ENCODE measurements around the gene FOSL2. TPM values are rescaled to one million over a fixed set of nuclear protein-coding genes. Genes with fewer than 3 reads are reported as not detected.

The FOSL2 gene
- total RNA-seq, 2 experiments from 2014 or later = 76.9 to 78.7 TPM

DNA sequence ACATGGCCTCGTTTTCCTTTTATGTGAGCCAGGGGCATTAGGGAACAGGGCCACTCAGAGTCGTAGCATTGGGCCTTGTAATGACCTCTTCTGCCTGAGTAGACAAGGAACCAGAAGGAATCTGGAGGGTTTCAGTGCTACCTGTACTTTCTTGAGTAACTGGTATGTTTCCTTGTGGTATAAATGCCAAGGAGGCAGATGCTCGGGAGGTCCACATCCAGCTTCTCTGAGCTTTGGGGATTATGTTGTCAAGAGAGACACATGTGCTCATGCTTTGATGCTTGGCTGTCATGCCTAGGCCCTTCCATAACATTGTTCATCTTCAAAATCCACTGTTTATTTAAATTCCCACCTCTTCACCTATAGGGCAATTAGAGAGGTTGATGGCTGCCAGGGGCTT lies 26.3 kb downstream of the FOSL2 start:
- CTCF ChIA-PET = interaction anchor here (0.9 to 1.4 kb wide), 2 partner anchors 8 to 28 kb away, joined by 3 to 5 read pairs; no protein-coding TSS in a partner anchor
- POLR2A ChIA-PET = interaction anchor here (1.4 to 1.9 kb wide), 2 partner anchors 11 to 26 kb away, joined by 4 to 5 read pairs; no protein-coding TSS in a partner anchor

DNA sequence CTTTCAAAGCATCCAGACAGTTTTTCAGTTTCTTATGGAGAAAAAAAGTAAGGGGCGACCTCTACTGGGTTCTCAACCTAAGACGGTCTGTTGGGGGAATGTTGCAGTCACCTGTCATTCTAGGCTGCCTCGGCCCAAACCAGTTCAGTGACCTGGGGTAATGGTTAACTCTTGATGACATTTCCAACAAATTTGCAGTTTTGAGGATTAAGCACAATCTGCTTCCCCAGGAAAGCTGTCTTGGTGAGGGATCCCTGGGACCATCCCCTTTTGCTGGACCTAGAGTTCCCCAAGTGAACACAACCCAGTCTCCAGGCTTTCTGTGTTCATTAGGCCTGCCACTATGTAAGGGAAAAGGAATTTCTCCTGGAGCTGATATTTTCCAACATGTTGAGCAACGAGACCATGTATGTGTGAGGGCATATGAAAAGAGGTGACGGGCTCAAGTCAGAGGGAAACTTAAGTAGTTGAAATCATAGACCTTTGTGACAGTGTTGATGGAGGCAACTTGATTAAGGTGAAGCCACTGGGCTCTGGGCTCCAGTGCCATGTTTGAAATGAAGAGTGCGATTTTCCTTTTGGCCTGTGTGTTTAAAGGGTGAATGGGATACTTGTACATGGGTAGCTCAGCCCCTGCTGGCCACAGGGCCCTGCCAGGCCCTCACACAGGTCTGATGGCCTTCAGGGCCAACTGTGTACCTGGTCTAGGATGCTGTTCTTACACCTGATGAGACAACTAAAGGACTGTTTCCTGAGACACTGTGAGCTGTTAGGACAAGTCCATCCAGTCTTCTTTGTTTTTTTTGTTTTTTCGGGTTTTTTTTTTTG lies 27.0 kb downstream of the FOSL2 start:
- ChIA-PET POLR2A (interaction anchor here (1.4 to 1.9 kb wide), 2 partner anchors 12 to 26 kb away, joined by 4 to 5 read pairs; no protein-coding TSS in a partner anchor), CTCF (interaction anchor here (1.4 kb wide), 1 partner anchor 8 kb away, joined by 5 read pairs; no protein-coding TSS in a partner anchor)

DNA sequence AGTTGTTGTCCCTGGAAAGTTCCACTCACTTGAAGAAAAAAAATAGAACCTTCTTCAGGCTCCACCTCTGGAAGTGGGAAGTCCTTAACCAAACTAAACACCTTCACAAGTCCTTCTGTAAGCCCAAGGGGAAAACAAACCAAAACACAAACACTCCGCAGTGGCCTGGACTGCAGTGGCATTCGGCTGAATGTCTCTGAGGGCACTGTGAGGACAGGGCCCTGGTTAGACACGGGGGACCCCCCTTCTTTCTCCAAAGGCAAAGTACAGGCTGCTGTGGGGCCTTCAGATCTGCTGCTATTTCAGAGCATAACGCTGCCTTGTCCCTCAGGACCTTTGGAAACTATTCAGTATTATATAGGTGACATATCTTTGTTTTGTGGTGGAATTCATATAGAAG lies 28.1 kb downstream of the FOSL2 start:
- ChIA-PET CTCF (no interaction called here), POLR2A (interaction anchor here (0.6 kb wide), 1 partner anchor 29 kb away, joined by 3 read pairs; no protein-coding TSS in a partner anchor)

DNA sequence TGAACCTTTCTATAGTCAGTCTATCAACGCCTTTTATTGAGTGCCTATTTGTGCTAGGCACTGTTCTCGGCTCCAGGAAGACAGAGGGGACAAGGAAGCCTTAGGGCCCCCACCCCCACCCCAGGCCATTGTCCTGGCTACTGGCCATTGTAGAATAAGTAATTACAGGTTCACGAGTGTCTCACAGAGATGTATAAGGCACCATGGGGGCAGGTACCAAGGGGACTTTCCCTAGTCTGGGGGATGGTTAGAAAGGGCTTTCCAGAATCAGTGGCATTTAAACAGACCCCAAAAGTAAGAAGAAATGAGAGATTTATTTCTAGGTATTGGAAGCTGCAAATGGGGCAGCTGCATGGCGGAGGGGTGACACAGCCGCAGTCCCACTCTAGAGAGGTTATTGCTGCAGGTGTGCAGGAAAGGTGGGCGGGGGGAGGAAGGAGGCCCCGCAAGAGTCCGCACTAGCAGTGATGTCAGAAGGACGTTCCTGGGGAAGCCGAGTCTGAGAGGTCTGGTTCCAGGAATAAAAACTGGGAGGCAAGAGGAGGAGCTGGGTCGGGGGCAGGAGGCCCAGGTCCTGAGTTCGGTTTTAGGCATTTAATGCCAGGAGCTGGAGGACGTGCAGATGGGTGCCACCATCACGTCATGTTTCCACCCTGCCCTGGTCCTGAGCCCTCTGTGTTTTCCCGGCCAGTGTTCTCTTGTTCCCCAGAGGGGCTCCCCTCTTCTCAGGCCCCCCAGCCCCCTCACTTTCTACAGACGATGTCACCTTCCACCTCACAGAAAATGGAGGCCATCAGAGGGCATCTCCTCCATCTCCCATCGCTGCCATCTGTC lies 30.5 kb downstream of the FOSL2 start:
- CTCF ChIA-PET = interaction anchor here (0.7 to 0.9 kb wide), 2 partner anchors 668 to 740 kb away, joined by 3 read pairs; no protein-coding TSS in a partner anchor

DNA sequence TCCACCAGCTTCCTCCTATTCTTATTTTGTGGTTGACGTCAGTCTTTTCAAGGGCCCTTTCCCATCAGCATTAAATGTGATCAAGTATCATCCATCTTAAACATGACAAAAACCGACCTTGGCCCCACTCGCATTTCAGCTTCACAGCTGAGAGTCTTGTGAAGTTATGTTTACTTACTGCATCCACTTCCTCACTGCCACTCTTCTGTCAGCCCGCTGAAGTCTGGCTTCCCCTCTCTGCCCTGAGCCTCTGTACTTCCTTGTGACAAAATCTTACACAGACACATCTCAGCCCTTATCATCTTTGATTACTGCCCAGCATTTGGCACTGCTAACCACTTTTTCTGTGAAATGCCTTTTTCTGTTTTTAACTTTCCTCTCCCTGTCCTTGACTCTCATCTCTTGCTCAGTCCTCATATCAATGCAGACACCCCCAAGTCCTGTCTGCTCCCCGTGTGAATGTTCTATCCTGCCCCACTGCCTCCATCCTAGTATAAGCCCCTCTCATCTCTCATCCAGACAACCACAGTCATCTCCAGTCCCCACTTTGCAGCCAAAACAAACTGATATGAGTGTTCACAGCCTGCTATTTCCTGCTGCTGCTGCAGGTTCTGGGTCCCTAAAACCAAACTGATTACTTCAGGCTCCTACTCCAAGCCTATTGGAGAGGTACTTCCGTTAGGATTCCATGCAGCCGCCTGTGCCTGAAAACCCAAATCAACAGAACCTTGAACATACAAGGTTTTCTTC lies 31.4 kb downstream of the FOSL2 start:
- ChIA-PET CTCF (interaction anchor here (0.9 to 1.5 kb wide), 2 partner anchors 29 to 741 kb away, joined by 3 read pairs; no protein-coding TSS in a partner anchor), POLR2A (interaction anchor here (0.6 kb wide), 1 partner anchor 9 kb away, joined by 3 read pairs; no protein-coding TSS in a partner anchor)

More for the DNA sequence above, 30.5 kb downstream of the FOSL2 start:
- POLR2A ChIA-PET = interaction anchor here (0.6 kb wide), 1 partner anchor 10 kb away, joined by 3 read pairs; no protein-coding TSS in a partner anchor

DNA sequence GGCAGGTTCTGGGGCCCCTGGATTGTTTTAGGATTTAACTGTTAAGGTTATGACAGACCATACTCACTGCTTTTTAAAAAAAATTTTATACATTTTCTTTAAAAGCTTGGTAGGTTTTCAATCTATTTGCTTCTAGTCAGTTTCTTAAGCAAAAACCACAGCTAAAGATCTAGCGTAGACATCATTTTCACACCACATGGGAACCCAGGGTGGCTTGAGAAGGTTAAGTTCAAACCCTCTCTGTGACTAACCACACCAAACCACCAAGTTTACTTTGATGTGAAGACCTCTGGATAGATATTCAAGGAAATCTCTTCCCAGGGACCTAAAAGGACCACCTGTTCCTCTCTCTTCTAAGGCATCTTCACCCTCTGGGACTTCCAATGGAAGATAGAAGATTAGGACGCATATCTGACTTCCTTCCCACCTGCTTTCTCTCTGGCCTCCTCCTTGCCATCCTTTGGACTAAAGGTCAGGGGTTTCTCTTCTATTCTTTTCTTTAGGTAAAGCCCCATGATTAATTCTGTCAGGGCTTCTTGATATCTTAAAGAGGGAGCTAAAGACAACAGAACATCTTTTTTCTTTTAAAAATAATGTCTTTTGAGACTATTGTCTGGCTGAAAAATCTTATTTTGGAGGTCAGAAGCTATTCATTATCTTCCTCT lies 32.3 kb downstream of the FOSL2 start:
- POLR2A ChIA-PET = no interaction called here
- CTCF ChIA-PET = interaction anchor here (1.5 to 1.6 kb wide), 2 partner anchors 10 to 28 kb away, joined by 3 to 4 read pairs; no protein-coding TSS in a partner anchor

DNA sequence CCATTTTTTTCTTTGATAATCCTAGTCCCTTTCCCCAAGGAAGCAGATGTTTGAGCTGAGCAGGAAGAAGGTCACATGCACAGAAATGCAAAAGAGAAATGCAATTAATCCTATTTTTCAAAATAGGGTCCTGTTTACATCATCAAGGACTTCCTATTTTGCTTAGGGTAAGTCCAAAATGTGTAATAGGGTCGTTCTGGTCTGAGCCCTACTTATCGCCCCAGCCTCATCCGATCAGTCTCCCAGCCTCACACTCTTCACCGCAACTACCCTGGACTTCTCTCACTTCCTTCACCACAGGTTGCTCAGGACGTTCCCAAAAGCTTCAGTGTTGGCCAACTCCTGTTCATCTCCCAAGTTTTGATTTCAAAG lies 32.8 kb downstream of the FOSL2 start:
- POLR2A ChIA-PET = no interaction called here
- CTCF ChIA-PET = interaction anchor here (1.5 to 1.6 kb wide), 2 partner anchors 9 to 27 kb away, joined by 3 to 4 read pairs; no protein-coding TSS in a partner anchor

DNA sequence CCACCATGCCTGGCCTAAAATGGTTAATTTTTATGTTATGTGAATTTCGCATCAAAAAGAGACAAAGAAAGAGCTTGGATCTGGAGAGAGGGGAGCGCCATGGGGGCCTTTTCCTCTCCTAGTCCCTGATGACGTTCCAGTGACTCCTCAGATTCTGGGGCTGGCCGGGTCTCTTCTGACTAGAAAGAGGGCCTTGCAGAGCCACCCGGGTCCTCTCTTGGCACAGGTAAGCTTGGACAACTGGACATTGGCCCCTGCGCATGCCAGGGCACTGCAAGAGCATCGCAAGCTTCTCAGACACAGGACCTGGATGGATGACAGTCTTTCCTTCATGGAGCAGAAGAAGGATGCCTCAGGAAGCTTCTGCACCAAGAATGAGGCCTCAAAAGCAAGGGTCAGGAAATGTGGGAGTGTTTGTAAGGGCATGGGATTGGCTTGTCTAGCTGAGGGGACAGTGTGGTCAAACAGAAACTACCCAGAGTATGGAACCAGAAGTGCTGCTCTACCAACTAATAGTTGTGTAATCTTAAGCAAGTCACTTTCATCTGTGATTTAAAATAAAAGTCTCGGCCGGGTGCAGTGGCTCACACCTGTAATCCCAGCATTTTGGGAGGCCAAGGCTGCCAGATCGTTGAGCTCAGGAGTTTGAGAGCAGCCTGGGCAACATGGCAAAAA lies 35.2 kb downstream of the FOSL2 start:
- ChIA-PET POLR2A (no interaction called here), CTCF (interaction anchor here (0.6 to 1.1 kb wide), 2 partner anchors 17 to 47 kb away, joined by 3 read pairs; no protein-coding TSS in a partner anchor)

DNA sequence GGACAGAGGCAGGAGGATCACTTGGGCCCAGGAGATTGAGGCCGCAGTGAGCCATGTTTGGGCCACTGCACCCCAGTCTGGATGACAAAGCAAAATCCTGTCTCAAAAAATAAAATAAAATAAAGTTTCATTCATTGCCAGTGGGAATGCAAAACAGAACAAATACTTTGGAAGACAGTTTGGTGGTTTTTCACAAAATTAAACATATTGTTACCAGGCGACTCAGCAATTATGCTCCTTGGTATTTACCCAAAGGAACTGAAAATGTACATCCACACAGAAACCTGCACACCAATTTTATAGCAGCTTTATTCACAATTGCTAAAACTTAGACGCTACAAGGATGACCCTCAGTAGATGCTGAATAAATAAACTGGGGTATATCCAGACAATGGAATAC lies 35.8 kb downstream of the FOSL2 start:
- CTCF ChIA-PET = interaction anchor here (0.6 kb wide), 1 partner anchor 48 kb away, joined by 3 read pairs; no protein-coding TSS in a partner anchor
- POLR2A ChIA-PET = no interaction called here

DNA sequence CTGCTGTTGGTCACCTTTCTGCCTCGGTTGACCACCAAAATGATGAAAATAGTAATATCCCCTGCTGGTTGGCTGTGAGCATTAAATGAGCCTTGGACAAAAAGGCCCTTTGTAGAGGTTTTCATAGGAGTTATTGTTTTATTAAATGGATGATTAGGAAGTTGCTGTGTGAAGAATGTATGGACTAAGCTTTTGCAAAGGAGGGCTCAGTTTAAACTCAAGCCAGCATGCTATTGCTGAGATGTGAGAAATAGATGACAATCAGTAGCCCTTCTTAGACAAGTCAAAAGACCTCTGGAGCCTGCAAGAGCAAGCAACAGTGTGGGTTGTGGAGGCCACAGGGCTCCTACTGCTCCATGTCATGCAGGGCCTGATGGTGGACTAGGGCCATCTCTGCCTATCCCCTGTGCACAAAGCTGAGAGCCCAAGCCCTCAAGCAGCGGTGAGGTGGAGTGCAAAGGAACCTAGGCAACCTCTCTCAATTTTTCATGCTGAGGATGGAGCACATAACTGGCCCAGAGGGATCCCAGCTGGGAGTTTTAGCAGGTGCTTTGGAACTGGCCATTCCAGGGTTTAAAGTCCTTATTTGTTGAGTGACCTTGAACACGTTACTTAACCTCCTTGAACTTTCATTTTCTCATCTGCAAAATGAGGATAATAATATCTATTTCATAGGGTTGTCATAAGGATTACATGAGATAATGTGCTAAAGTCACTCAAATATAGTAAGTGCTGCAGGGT lies 37.1 kb downstream of the FOSL2 start:
- CTCF ChIA-PET = interaction anchor here (0.7 to 1.0 kb wide), 3 partner anchors 17 to 452 kb away, joined by 3 read pairs; no protein-coding TSS in a partner anchor
- POLR2A ChIA-PET = interaction anchor here (0.6 kb wide), 1 partner anchor 653 kb away, joined by 4 read pairs; no protein-coding TSS in a partner anchor

DNA sequence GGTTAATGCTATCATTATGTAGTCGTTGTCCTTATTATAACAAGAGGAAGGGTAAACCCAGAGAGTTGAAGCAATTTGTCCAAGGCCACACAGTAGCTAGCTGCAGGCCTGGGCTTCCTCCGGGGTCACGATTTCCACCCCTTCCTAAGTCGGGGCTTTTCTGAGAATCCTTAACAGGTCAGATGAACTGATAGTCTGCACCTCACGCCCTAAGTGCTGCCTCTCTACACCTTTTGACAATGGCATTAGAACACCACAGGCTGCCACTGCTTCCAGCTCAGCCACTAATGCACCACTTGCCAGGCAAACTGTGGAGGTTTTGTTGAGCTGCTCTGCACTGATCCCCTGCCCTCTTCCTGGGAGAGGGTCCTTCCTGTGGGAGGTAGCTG lies 37.7 kb downstream of the FOSL2 start:
- ChIA-PET CTCF (interaction anchor here (1.0 kb wide), 1 partner anchor 22 kb away, joined by 3 read pairs; no protein-coding TSS in a partner anchor), POLR2A (no interaction called here)

DNA sequence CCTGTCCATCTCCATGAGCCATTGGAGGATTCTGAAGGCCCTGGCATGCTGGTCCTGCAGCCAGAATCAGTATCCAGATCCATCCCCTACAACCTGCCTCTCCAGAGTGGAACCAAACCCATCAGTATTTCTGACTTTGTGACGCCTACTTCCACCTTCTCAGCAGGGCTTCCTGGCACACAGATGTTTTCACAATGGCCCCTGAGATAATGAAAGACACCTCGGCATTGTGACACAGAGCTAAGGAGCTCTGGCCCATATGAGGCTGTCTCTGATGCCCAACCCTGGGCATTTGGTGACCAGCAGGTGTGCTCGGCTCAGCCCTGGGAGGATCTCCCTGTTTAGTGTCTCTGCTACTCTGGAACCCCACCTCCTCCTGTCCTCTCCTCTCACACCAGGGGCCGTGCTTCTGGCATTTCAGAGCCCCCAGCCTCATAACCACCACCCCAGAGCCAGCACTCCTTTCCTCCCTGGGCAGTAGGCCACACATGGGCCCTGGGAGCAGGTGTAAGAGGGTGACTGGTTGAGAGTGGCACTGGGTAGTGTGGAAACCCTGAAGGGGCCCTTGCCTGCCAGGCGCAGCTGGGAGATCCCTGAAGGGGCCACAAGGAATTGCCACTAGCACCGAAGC lies 38.2 kb downstream of the FOSL2 start:
- ChIA-PET CTCF (no interaction called here), POLR2A (no interaction called here)

DNA sequence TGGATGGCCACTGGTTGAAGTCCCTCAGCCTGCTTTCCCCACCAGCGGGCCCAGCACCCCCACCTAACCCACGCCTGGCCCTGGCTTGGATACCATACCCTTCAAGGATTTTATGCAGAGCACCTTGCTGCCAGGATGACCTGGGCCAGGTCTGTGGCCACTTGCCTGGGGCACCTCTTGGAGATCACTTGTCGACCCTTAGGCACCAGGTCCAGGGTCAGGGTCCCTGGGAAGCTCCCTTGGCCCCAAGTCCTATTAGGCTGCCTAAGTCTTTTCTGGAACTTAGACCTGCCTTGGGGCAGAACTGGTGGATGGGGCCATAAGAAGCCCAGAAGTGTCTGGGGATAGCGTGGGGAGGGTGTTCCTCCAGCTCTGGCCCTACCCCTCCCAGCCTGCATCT lies 39.1 kb downstream of the FOSL2 start:
- CTCF ChIA-PET = no interaction called here
- POLR2A ChIA-PET = interaction anchor here (0.5 kb wide), 1 partner anchor 255 kb away, joined by 4 read pairs; no protein-coding TSS in a partner anchor

DNA sequence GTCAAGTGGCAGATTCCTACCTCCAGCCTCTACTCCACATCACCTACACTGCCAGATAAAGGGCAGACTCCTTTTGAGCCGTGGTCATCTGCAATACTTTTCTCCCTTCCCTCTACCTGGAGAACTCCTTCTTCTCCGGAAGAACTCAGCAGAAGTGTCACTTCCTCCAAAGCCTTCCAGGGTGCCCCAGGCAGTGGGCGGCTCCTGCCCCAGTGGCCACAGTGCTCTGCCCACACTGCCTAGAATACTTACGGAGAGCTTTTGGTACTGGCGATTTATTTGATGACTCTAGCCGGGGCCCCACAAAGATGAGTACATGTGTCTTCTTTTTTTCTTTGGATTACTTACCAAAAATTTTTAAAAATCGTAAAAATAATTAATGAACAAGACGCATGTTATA lies 39.7 kb downstream of the FOSL2 start:
- CTCF ChIA-PET = no interaction called here
- POLR2A ChIA-PET = interaction anchor here (0.5 kb wide), 1 partner anchor 256 kb away, joined by 4 read pairs; no protein-coding TSS in a partner anchor

DNA sequence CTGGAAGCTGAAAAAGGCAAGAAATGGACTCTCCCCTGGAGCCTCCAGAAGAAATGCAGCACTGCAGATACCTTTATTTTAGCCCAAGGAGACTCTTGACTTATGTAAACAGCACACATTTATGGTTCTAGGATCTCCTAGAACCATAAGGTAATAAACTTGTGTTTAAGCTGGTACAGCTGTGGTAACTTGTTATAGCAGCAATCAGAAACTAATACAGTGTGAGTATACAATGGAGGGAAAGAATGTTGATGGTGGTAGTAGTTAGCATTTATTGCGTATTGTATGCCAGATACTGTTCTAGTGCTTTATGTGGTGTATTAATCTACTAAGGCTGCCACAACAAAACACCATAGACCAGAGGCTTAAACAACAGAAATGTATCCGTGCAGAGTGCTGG lies 40.6 kb downstream of the FOSL2 start:
- POLR2A ChIA-PET = interaction anchor here (0.6 kb wide), 1 partner anchor 10 kb away, joined by 3 read pairs; no protein-coding TSS in a partner anchor
- CTCF ChIA-PET = no interaction called here

DNA sequence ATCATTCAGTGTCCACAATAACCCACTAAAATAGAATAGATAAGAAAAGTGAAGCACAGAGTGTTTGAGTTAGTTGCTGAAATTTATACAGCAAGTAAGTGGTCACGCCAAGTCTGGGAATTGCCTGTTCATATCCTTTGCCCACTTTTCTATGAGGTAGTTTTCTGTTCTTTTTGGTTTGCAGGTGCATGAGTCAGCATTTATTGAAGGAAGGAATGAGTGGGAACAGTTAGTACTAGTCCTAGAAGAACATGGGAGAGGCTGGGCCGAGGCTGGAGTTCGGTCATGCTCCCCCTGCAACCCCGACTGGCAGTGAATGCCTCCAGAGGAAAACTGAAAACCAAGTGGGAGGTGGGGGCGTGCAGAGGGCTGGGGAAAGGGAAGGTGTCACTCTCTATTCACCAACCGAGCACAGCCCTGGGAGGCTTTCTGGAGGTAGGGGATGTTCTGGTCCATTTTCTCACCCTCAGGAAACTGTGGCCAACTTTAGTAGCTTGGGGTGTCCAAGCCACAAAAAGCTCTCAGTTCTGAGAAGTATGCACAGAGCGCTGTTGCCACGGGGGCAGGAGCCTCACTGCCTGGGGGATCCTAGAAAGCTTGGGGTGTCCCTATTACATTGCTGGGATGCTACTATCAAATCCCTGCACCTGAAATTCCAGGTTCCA lies 41.4 kb downstream of the FOSL2 start:
- CTCF ChIA-PET = interaction anchor here (0.8 to 1.7 kb wide), 2 partner anchors 8 to 16 kb away, joined by 3 to 4 read pairs; no protein-coding TSS in a partner anchor
- POLR2A ChIA-PET = no interaction called here

All from activated CD8-positive, alpha-beta memory T cell treated with anti-CD3 and anti-CD28 coated beads for 36 hours (primary cell).